Skeletal muscle satellite cell (primary cell): ENCODE measurements around the gene MUSTN1.

Source experiments
- H3K27me3 ChIP-seq: 2 replicates; pipeline ENCODE4 v1.7.0; 2013; ENCODE audit warnings: low read length; ENCODE audit not compliant: control insufficient read depth, insufficient read depth
- H3K36me3 ChIP-seq: 2 replicates; pipeline ENCODE4 v1.7.0; 2013; ENCODE audit warnings: mild to moderate bottlenecking, control low read depth, low read length; ENCODE audit not compliant: insufficient read depth
- H3K4me1 ChIP-seq: 2 replicates; pipeline ENCODE4 v1.7.0; 2013; ENCODE audit warnings: low read length; ENCODE audit not compliant: control insufficient read depth, insufficient read depth
- H3K4me2 ChIP-seq: 2 replicates; pipeline ENCODE4 v1.7.0; 2013; ENCODE audit warnings: mild to moderate bottlenecking, low read length
- H3K4me3 ChIP-seq: 2 replicates; pipeline ENCODE4 v1.7.0; 2013; ENCODE audit warnings: low read length
- H3K9ac ChIP-seq: 2 replicates; pipeline ENCODE4 v1.7.0; 2013; ENCODE audit warnings: mild to moderate bottlenecking, low read depth, low read length, moderate library complexity
- H3K9me3 ChIP-seq: replicated peaks from 2 replicates; pipeline ENCODE4 v1.7.0; 2013; ENCODE audit warnings: mild to moderate bottlenecking, control low read depth, low read length

MUSTN1 gene

DNA sequence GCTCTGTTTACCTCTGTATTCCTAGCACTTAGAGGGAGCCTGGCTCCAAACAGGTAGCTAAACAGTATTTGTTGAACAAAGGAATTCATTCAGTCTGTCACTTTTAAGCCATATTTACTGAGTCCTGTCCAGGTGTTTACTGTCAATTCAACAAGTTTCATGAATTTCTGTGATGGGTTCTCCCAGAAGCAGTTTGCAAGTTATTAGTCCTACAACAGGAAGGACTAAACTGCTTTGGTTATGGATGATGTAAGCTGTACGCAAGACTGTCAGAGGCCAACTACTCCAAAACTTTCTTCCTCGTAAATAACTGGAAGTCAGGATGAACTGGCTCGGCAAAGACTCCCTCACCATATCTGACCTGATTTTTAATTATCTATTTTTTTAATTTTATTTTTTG is 37.4 kb upstream of the MUSTN1 start:
- H3K27me3 ChIP-seq, result no peaks in the 10 kb centered on the region
- no peak overlapping the region for H3K9ac ChIP-seq
- H3K36me3 ChIP-seq, result no peaks in the 10 kb centered on the region
- H3K4me2 ChIP-seq, result no peak overlapping the region
- H3K4me1 ChIP-seq, result peaks cover 11% of the 10 kb centered on the region
- H3K4me3 ChIP-seq, result no peak overlapping the region
- no peaks in the 10 kb centered on the region for H3K9me3 ChIP-seq

DNA sequence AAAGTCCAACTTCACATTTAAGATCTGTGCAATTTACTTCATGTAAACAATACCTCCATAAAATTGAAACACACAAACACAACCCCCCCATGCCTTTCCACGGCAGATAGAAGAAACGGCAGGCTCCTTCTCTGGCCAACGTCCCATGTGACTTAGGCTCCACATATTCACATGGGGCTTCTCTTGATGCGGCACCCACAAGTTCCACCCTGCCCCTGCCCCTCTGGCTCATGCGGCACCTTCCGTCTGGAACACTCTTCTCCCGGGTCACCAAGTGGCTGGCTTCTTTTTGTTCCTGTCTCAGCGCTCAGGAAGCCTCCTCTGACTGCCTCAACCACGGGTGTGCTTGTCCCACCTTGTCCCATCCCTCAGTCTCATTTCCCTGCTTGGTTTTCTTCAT is 36.9 kb upstream of the MUSTN1 start:
- no peak overlapping the region for H3K9ac ChIP-seq
- H3K4me3 ChIP-seq, result no peak overlapping the region
- peaks cover 11% of the 10 kb centered on the region for H3K4me1 ChIP-seq
- no peaks in the 10 kb centered on the region for H3K36me3 ChIP-seq
- no peaks in the 10 kb centered on the region for H3K9me3 ChIP-seq
- H3K4me2 ChIP-seq, result no peak overlapping the region
- no peaks in the 10 kb centered on the region for H3K27me3 ChIP-seq

DNA sequence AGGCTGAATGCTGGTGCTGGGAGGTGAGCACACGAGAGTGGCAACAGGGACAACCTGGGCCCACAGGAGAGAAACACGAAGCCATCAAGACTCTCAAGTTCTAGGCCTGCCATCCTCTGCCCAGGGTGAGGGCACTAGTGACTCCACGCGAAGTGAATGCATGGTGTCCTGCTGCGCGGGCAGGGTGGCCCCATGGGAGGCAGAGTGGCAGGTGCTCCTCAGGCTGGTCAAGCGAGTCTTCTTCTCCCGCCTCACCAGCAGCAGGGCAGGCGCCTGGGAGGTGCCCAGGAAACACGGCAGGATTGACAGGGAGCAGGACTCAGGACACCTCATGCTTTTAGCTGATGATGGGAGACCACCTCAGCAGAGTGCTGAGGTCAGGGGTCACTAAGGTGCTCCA is 35.7 kb upstream of the MUSTN1 start:
- Histone ChIP-seq H3K4me1 (peaks cover 11% of the 10 kb centered on the region), H3K36me3 (no peaks in the 10 kb centered on the region), H3K9ac (no peak overlapping the region), H3K27me3 (no peaks in the 10 kb centered on the region), H3K4me2 (no peak overlapping the region), H3K4me3 (no peak overlapping the region), H3K9me3 (no peaks in the 10 kb centered on the region)

DNA sequence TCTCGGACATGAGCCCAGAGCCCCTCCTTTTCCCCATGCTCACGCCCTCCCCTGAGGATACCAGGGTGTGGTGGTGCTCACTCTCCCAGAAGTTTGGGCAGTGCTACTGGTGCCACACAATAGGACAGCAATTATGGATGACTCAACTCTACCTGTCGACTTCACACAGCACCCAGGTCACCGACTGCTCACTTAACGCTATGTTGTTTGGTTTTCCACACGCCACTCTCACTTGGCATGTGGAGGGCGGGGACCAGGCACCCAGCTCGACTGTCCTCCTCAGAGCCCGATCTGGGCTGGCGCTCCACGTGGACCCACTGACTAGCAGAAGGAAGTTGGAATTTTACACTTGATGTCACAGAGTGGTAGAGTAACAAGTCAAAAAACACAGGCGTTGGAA is 31.6 kb upstream of the MUSTN1 start:
- Histone ChIP-seq H3K36me3 (no peaks in the 10 kb centered on the region), H3K4me1 (no peaks in the 10 kb centered on the region), H3K27me3 (no peaks in the 10 kb centered on the region), H3K9ac (no peak overlapping the region), H3K4me3 (no peak overlapping the region), H3K9me3 (no peaks in the 10 kb centered on the region), H3K4me2 (no peak overlapping the region)

DNA sequence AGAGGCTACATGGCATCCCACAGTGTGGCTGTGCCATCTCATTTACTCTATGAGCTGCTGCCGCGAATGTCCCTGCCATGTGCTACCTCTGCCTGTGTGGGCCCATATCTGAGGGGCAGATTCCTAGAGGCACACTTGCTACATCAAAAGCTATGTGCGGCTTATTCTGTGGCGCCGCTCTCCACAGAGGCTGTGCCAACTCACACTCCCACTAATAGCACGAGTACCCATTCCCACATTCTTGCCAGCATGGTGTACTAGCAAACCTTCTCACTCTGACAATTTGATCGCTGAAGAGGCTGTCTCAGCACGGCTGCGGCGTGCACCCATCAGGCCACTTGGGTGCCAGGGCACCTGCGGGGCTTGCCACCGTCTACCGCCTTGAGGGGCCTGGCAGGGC is 31.2 kb upstream of the MUSTN1 start:
- Histone ChIP-seq H3K4me3 (no peak overlapping the region), H3K36me3 (no peaks in the 10 kb centered on the region), H3K9me3 (no peaks in the 10 kb centered on the region)

DNA sequence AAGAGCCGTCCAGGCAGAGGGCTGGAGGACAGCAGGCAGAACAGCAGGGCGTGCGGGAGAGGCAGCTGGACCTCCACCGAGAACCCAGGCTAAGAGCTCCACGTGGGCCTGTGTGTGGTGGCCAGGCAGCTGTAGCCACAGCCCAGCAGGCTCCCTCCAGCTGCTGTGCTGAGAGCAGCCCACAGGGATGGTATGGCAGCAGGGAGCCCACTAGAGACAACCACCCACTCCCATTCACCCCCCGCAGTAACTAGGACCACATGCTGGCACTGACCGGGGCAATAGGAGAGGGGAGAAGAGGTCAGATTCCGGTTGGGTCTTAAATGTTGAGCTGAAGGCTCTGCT is 25.6 kb upstream of the MUSTN1 start:
- Histone ChIP-seq H3K4me1 (no peaks in the 10 kb centered on the region), H3K27me3 (no peaks in the 10 kb centered on the region), H3K9ac (no peak overlapping the region), H3K4me3 (no peak overlapping the region), H3K4me2 (no peak overlapping the region), H3K36me3 (no peaks in the 10 kb centered on the region), H3K9me3 (no peaks in the 10 kb centered on the region)

More for the DNA sequence above, 31.2 kb upstream of the MUSTN1 start:
- H3K9ac ChIP-seq, result no peak overlapping the region
- no peak overlapping the region for H3K4me2 ChIP-seq
- no peaks in the 10 kb centered on the region for H3K27me3 ChIP-seq
- no peaks in the 10 kb centered on the region for H3K4me1 ChIP-seq

DNA sequence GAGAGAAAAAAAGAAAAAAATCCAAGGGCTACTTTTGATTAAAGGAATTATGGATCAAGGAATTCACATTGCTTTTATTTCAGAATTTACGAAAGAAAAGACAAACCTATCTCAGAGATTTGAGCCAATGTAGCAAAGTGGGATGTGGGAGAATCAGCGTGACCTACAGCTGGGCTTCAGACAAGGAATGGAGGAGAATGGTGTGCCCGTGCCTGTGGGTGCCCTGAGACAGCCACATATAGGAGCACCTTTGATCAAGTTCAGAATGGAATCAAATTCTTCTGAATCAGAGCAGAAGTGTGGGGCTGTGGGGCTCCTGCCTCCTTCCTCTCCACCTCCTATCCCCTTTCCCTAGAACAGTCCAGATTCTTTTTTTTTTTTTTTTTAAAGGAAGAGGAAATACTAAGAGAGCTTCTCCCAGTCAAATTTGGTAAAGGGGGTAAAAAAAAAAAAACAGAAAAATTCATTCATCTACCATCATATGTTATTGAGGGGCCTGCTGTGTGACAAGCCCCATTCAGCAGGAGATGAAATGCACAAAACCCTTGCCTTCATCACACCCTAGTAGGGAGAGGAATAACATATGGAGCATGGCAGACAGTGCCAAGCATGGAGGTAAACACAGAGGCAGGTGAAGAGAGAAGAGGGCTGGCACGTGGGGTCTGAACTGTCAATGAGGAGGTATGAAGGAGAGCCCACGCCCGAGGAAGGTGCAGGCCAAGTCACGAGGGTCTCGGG is 25.0 kb upstream of the MUSTN1 start:
- H3K4me1 ChIP-seq, result no peaks in the 10 kb centered on the region
- no peak overlapping the region for H3K9ac ChIP-seq
- H3K36me3 ChIP-seq, result no peaks in the 10 kb centered on the region
- H3K4me2 ChIP-seq, result no peak overlapping the region
- H3K9me3 ChIP-seq, result no peaks in the 10 kb centered on the region
- H3K4me3 ChIP-seq, result no peak overlapping the region
- H3K27me3 ChIP-seq, result no peaks in the 10 kb centered on the region

DNA sequence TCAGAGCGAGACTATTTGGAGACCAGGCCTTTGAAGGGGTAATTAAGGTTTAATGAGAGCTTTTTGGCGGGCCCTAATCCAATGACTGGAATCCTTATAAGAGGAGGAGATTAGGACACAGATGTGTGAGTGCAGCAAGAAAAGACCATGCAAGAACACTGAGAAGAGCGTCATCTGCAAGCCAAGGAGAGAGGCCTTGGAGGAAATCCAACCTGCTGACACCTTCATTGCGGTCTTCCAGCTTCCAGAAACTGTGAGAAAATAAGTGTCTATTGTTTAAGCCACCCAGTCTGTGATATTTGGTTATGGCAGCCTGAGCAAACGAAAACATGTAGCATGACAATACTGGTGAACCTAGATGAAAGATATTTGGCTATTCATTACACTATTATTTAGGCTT is 23.0 kb upstream of the MUSTN1 start:
- Histone ChIP-seq H3K4me3 (no peak overlapping the region), H3K4me1 (no peaks in the 10 kb centered on the region), H3K36me3 (no peaks in the 10 kb centered on the region), H3K9ac (no peak overlapping the region), H3K9me3 (no peaks in the 10 kb centered on the region), H3K27me3 (no peaks in the 10 kb centered on the region), H3K4me2 (no peak overlapping the region)

DNA sequence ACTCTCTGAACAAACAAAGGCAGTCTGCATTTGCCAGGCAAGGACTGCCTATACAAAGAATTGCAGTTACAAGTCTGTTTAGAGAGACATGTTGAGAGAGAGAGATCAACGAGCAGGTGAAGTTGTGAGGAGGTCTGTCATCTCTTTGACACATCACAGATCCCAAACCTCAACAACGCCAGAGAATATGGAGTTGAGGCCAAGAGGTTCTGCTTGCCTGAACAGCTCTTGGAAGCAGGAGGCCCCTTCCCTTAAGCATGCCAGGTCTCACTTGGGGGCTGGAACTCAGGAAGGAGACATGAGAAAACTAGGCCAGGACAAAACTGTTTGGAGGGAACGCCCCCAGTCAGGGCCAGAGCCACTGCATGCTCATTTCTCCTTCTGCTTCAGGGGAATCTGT is 22.3 kb upstream of the MUSTN1 start:
- H3K4me2 ChIP-seq, result no peak overlapping the region
- H3K9ac ChIP-seq, result no peak overlapping the region
- no peaks in the 10 kb centered on the region for H3K9me3 ChIP-seq
- H3K4me1 ChIP-seq, result no peaks in the 10 kb centered on the region
- no peak overlapping the region for H3K4me3 ChIP-seq
- H3K27me3 ChIP-seq, result no peaks in the 10 kb centered on the region
- H3K36me3 ChIP-seq, result no peaks in the 10 kb centered on the region

DNA sequence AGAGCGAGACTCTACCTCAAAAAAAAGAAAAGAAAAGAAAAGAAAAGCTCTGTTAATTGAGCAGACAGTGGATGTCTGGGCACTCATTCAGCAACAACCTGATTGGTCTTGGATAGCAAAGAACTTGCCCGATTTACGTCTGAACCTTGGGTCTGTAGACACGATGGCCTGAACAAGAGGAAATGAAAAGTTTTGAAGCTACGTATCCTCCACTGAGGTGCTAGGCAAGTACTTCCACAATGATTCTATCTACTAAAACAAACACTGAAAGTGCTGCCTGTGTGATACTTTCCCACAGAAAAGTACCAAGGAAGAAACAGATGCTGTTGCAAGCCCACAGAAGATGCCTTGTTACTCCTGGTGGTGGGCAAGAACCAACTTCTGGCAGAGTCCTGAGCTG is 21.8 kb upstream of the MUSTN1 start:
- Histone ChIP-seq H3K4me3 (no peak overlapping the region), H3K4me1 (no peaks in the 10 kb centered on the region), H3K9ac (no peak overlapping the region), H3K27me3 (no peaks in the 10 kb centered on the region), H3K36me3 (peaks cover 4% of the 10 kb centered on the region), H3K9me3 (no peaks in the 10 kb centered on the region), H3K4me2 (no peak overlapping the region)

DNA sequence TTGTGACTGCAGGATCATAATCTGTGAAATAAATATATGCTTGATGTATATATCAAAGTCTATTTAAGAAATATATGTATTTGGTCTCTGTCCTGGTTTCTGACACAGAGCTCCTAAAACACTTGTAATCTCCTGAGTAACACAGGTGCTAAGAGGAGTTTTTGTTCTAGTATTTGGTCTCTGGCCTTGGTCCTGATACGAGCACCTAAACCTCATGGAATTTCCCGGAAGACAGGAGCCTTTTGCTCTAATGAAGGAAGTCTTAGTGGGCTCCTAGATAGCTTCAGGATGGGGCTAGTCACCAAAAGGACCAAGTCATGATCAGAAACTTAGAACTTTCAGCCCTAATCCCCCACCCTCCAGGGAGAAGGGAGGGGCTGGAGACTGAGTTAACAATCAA is 19.2 kb upstream of the MUSTN1 start:
- H3K9ac ChIP-seq, result no peak overlapping the region
- H3K4me2 ChIP-seq, result no peak overlapping the region
- H3K9me3 ChIP-seq, result no peaks in the 10 kb centered on the region

DNA sequence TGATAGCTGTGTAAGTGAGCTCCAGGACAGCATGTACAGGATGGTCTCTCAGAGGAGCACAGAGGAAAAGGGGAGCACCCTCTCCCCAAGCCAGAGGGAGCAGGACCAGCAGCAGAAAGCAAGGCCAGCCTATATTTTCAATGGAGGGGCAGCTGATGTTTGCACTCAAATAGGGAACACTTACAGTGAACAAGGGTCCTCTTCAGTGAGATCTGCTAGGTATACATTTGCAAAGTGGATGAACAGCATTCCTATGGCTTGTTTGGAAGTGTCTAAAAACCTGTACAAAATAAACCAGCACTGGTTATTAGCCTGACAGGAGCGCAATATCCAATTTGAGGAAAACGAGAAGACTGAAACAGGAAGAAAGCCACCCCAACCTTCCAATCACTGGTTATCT is 17.6 kb upstream of the MUSTN1 start:
- H3K4me1 ChIP-seq, result peaks cover 9% of the 10 kb centered on the region
- H3K4me2 ChIP-seq, result no peak overlapping the region
- H3K27me3 ChIP-seq, result no peaks in the 10 kb centered on the region
- no peak overlapping the region for H3K4me3 ChIP-seq
- H3K9ac ChIP-seq, result no peak overlapping the region
- peaks cover 9% of the 10 kb centered on the region for H3K36me3 ChIP-seq
- no peaks in the 10 kb centered on the region for H3K9me3 ChIP-seq

More for the DNA sequence above, 19.2 kb upstream of the MUSTN1 start:
- H3K27me3 ChIP-seq, result no peaks in the 10 kb centered on the region
- H3K36me3 ChIP-seq, result peaks cover 5% of the 10 kb centered on the region
- no peak overlapping the region for H3K4me3 ChIP-seq
- H3K4me1 ChIP-seq, result peaks cover 2% of the 10 kb centered on the region
